Measurements from ENCODE around the gene OXTR. TPM values are rescaled to one million over a fixed set of nuclear protein-coding genes. Genes with fewer than 3 reads are reported as not detected.

OXTR gene
- total and polyA plus RNA-seq, 8 donors, result 0.73 to 1.1 TPM; not detected in 6

GRCh38 chr3:8732413-8732812, 37.0 kb downstream of the OXTR start:
- 67 to 87% (median 83%) methylated on average over 4 of the region's 4 CpGs for WGBS, 5 donors
- no peak for DNase-seq
- Histone ChIP-seq H3K27ac (no peak overlapping the region), H3K9me3 (no peaks in the 10 kb centered on the region), H3K4me1 (no peaks in the 10 kb centered on the region), H3K27me3 (no peaks in the 10 kb centered on the region), H3K4me3 (no peak overlapping the region), H3K36me3 (no peaks in the 10 kb centered on the region)
- intact Hi-C loops (cut with DNase I; ENCODE audit: low total_unique reads), result no loop called here
- no peak for TF ChIP-seq EP300 (IDR thresholded peaks at IDR 0.05)
- no peak for TF ChIP-seq POLR2AphosphoS5 (IDR thresholded peaks at IDR 0.05)
- TF ChIP-seq POLR2A (IDR thresholded peaks at IDR 0.05), result no peak
- no peak for TF ChIP-seq CTCF (IDR thresholded peaks at IDR 0.05)

- Histone ChIP-seq H3K36me3 (no peaks in the 10 kb centered on the region), H3K9me3 (peaks cover 0 to 8% (median 4%) of the 10 kb centered on the region in 4 donors), H3K4me1 (no peaks in the 10 kb centered on the region), H3K27me3 (no peaks in the 10 kb centered on the region), H3K4me3 (no peak overlapping the region), H3K27ac (no peak overlapping the region)
- WGBS, 5 donors, result 59 to 73% (median 62%) methylated on average over 3 of the region's 3 CpGs
- no peak for TF ChIP-seq POLR2A (IDR thresholded peaks at IDR 0.05)
- TF ChIP-seq CTCF (IDR thresholded peaks at IDR 0.05), result no peak
- no peak for TF ChIP-seq POLR2AphosphoS5 (IDR thresholded peaks at IDR 0.05)
- no peak for TF ChIP-seq EP300 (IDR thresholded peaks at IDR 0.05)
- intact Hi-C loops (cut with DNase I; ENCODE audit: low total_unique reads), result no loop called here
- no peak for DNase-seq
Measured at GRCh38 chr3:8730656-8731055, 38.8 kb downstream of the OXTR start.

- no peak overlapping the region for H3K27ac ChIP-seq
- no peak for DNase-seq
- 86 to 100% (median 94%) methylated on average over 3 of the region's 3 CpGs for WGBS, 5 donors
- no peaks in the 10 kb centered on the region for H3K4me1 ChIP-seq
- intact Hi-C loops (cut with DNase I; ENCODE audit: low total_unique reads), result no loop called here
- H3K36me3 ChIP-seq, result no peaks in the 10 kb centered on the region
- H3K9me3 ChIP-seq, result peaks cover 0 to 9% (median 4%) of the 10 kb centered on the region in 4 donors
- H3K27me3 ChIP-seq, result no peaks in the 10 kb centered on the region
- H3K4me3 ChIP-seq, result no peak overlapping the region
- TF ChIP-seq POLR2A (IDR thresholded peaks at IDR 0.05) (no peak), CTCF (IDR thresholded peaks at IDR 0.05) (no peak)
Measured at GRCh38 chr3:8729479-8729878, 39.9 kb downstream of the OXTR start.

GRCh38 chr3:8727605-8728512, 41.6 kb downstream of the OXTR start:
- peaks cover 0 to 9% (median 4%) of the 10 kb centered on the region in 4 donors for H3K9me3 ChIP-seq
- H3K36me3 ChIP-seq, result no peaks in the 10 kb centered on the region
- H3K4me1 ChIP-seq, result no peaks in the 10 kb centered on the region
- no peaks in the 10 kb centered on the region for H3K27me3 ChIP-seq
- no peak overlapping the region for H3K4me3 ChIP-seq
- intact Hi-C loops (cut with DNase I; ENCODE audit: low total_unique reads), result no loop called here
- H3K27ac ChIP-seq, result no peak overlapping the region
- TF ChIP-seq POLR2AphosphoS5 (IDR thresholded peaks at IDR 0.05), result no peak
- no peak for TF ChIP-seq CTCF (IDR thresholded peaks at IDR 0.05)
- TF ChIP-seq POLR2A (IDR thresholded peaks at IDR 0.05), result no peak
- TF ChIP-seq EP300 (IDR thresholded peaks at IDR 0.05), result no peak
- 68 to 77% (median 75%) methylated on average over 9 of the region's 9 CpGs for WGBS, 5 donors
- DNase-seq, result no peak
